DND-41 (cell line): ENCODE data around the gene ARVCF.

Source experiments
- CTCF ChIP-seq: IDR thresholded peaks from 2 replicates; pipeline ENCODE4 v1.5.1; 2012; ENCODE audit warnings: borderline replicate concordance, low read length, moderate library complexity, mild to moderate bottlenecking; ENCODE audit not compliant: poor library complexity, severe bottlenecking; ENCODE audit errors: extremely low read depth
- EZH2 ChIP-seq: IDR thresholded peaks from 3 replicates; pipeline ENCODE4 v1.6.1; 2012; ENCODE audit warnings: borderline replicate concordance, low read depth, mild to moderate bottlenecking, moderate library complexity, low read length, inconsistent platforms; ENCODE audit not compliant: severe bottlenecking

DNA sequence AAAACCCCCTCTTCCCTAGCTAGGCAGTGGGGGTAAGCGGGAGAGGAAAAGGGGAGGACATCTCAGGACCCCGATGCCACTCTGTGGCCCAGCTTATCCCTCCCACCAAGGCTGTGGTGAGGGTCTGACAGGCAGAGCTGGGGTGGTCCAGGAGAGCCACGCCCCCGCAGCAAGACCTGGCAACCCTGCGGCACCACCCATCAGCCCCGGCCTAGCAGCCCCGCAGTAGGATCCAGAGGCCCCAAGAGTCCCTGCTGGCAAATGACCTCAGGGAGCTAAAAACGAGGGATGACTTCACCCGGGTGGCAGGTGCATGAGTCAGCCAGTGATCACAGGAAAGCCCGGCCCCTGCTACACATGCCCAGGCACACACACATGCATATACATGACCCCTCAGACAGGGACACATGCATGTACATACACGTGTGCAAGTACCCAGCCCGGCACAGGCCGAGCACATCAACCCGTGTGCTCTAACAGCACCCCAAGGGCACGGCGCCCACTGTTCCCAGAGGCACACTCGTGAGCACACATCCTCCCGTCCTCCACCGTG is 32.3 kb downstream of the ARVCF start:
- no peak for TF ChIP-seq CTCF
- TF ChIP-seq EZH2 = no peak
